Endothelial cell of umbilical vein (primary cell): ENCODE results near the gene L2HGDH. TPM values are rescaled to one million over a fixed set of nuclear protein-coding genes. Genes with fewer than 3 reads are reported as not detected.
A peak's percentile ranks its signal among the peaks of the same experiment; 100 is the strongest.

Experiments
- BruUV-seq: library from RNA; stranded (reverse); fragments of 400-500 nt; replicated peaks from 2 replicates; lab custom pipeline; 2021; lab: Mats Ljungman, UMichigan
- CTCF ChIA-PET: fragments of 300-600, 350-600 bp; sonication (Branson Sonifier 250); formaldehyde crosslinking; loops from one replicate; lab custom pipeline; 2021; ENCODE audit warnings: antibody characterized with exemption, inconsistent platforms; lab: Charles Lee
- POLR2A ChIA-PET: fragments of 300-600, 350-600 bp; sonication (Branson Sonifier 250); formaldehyde crosslinking; loops from one replicate; lab custom pipeline; 2021; ENCODE audit warnings: antibody characterized with exemption, inconsistent platforms; lab: Charles Lee
- DNase-seq: peaks from one replicate; pipeline ENCODE4 v3.0.0-alpha.2; 2011; ENCODE audit warnings: low read depth, low spot score
- FAIRE-seq: peaks from 2 replicates; lab custom pipeline; 2011; peaks lifted over from hg19 to GRCh38; lab: Jason Lieb, UNC
- H2AFZ ChIP-seq: 2 replicates; pipeline ENCODE4 v1.6.0; 2012; ENCODE audit warnings: low read depth, low read length, control low read depth, inconsistent platforms
- H3K27ac ChIP-seq: 2 replicates; pipeline ENCODE4 v1.5.1; 2011; ENCODE audit warnings: low read depth, mild to moderate bottlenecking, control low read depth, low read length, moderate library complexity; ENCODE audit not compliant: insufficient read depth
- H3K27me3 ChIP-seq, 2 experiments: 2 replicates each; pipeline versions ENCODE4 v1.6.0 to v1.6.1; 2011; ENCODE audit warnings: low read length in 2 of 2, mixed read lengths in 1 of 2; ENCODE audit not compliant: control insufficient read depth in 2 of 2, insufficient read depth in 2 of 2
- H3K36me3 ChIP-seq, 2 experiments: 2 replicates in 1 of 2; 3 replicates in 1 of 2; pipeline ENCODE4 v1.5.1; 2011; ENCODE audit warnings: low read length in 2 of 2, mild to moderate bottlenecking in 1 of 2, moderate library complexity in 1 of 2; ENCODE audit not compliant: control insufficient read depth in 2 of 2, insufficient read depth in 2 of 2; ENCODE audit errors: extremely low read depth in 1 of 2
- H3K4me1 ChIP-seq: 3 replicates; pipeline ENCODE4 v1.5.1; 2011; ENCODE audit warnings: mild to moderate bottlenecking, low read length; ENCODE audit not compliant: control insufficient read depth, insufficient read depth; ENCODE audit errors: extremely low read depth
- H3K4me2 ChIP-seq: 2 replicates; pipeline ENCODE4 v1.6.1; 2011; ENCODE audit warnings: low read length, control low read depth, mixed read lengths; ENCODE audit not compliant: insufficient read depth
- H3K4me3 ChIP-seq, 3 experiments: fragments of 200-600 bp in 1 of 3; sonication (generic), shearing (Covaris generic) in 1 of 3; replicated peaks in 1 of 3; 2 replicates each; pipeline ENCODE4 v1.5.1; 2011 to 2016; ENCODE audit warnings: control low read depth in 3 of 3, low read length in 3 of 3, mild to moderate bottlenecking in 2 of 3, inconsistent platforms in 1 of 3, low read depth in 1 of 3, moderate library complexity in 1 of 3; ENCODE audit not compliant: insufficient read depth in 1 of 3
- H3K79me2 ChIP-seq: 2 replicates; pipeline ENCODE4 v1.6.0; 2012; ENCODE audit warnings: low read length, inconsistent platforms; ENCODE audit not compliant: control insufficient read depth, insufficient read depth
- H3K9ac ChIP-seq: replicated peaks from 2 replicates; pipeline ENCODE3; 2011; ENCODE audit warnings: low read length, control low read depth; ENCODE audit not compliant: insufficient read depth; ENCODE audit errors: extremely low read depth
- H3K9me1 ChIP-seq: replicated peaks from 3 replicates; pipeline ENCODE4 v1.6.0; 2011; ENCODE audit warnings: mild to moderate bottlenecking, low read length; ENCODE audit not compliant: control insufficient read depth, insufficient read depth; ENCODE audit errors: extremely low read depth
- H3K9me3 ChIP-seq: replicated peaks from 2 replicates; pipeline ENCODE4 v1.5.1; 2012; ENCODE audit warnings: low read length, inconsistent platforms; ENCODE audit not compliant: control insufficient read depth, insufficient read depth
- H4K20me1 ChIP-seq: replicated peaks from 2 replicates; pipeline ENCODE3; 2011; ENCODE audit warnings: mild to moderate bottlenecking, low read length; ENCODE audit not compliant: control insufficient read depth, insufficient read depth; ENCODE audit errors: extremely low read depth
- EZH2 ChIP-seq: IDR thresholded peaks from 2 replicates; pipeline ENCODE4 v1.6.1; 2012; ENCODE audit warnings: borderline replicate concordance, low read depth, mild to moderate bottlenecking, moderate library complexity, low read length, inconsistent platforms; ENCODE audit not compliant: severe bottlenecking
- FOS ChIP-seq: IDR thresholded peaks from 2 replicates; pipeline ENCODE4 v1.6.1; 2011; ENCODE audit warnings: mild to moderate bottlenecking, low read length, moderate library complexity, borderline replicate concordance; ENCODE audit not compliant: insufficient read depth
- POLR2A ChIP-seq: IDR thresholded peaks from 2 replicates; pipeline ENCODE4 v1.6.1; 2012; ENCODE audit warnings: low read depth, mild to moderate bottlenecking, control low read depth, low read length
- POLR2AphosphoS5 ChIP-seq: IDR thresholded peaks from 2 replicates; pipeline ENCODE4 v1.6.1; 2012; ENCODE audit warnings: low read depth, mild to moderate bottlenecking, control low read depth, low read length, moderate library complexity; ENCODE audit not compliant: insufficient read depth
- dilution Hi-C: fragments of 300-500 bp; cut with MboI; formaldehyde crosslinking; loops from one replicate; pipeline ENCODE4 v1.15.0; 2019; ENCODE audit warnings: low sequenced_read_pairs; ENCODE audit not compliant: extremely low pct_ligation_motif_present
- intact Hi-C: fragments of 100-400 bp; cut with micrococcal nuclease; formaldehyde crosslinking; loops from one replicate; pipeline ENCODE4 v1.10.0; 2022
- polyA plus RNA-seq, 4 experiments: library from polyadenylated mRNA; depleted of rRNA in 3 of 4; stranded (reverse) in 3 of 4; unstranded in 1 of 4; fragments of >200 nt; gene quantifications; 2 replicates each; pipeline versions ENCODE4 v1.2.1 to v1.2.3, GENCODE V29; 2011 to 2012; ENCODE audit warnings: missing spikeins in 1 of 4
- total RNA-seq: library from RNA; stranded (reverse); gene quantifications from 2 replicates; pipeline ENCODE4 v1.2.3, GENCODE V29; 2021
- TF ChIP-seq, protein P1 (sequence below): IDR thresholded peaks from 2 replicates; pipeline ENCODE4 v1.6.1; 2011; ENCODE audit not compliant: insufficient read depth, insufficient read length
- TF ChIP-seq, protein P2 (sequence below), 2 donors: IDR thresholded peaks; 1 replicate in 1 of 2; 2 replicates in 1 of 2; pipeline ENCODE4 v1.5.1; 2011; ENCODE audit warnings: low read length in 2 of 2, mild to moderate bottlenecking in 2 of 2, moderate library complexity in 2 of 2, control low read depth in 1 of 2, inconsistent platforms in 1 of 2, low read depth in 1 of 2; ENCODE audit not compliant: insufficient read depth in 1 of 2; ENCODE audit errors: extremely low read depth in 1 of 2

Gene L2HGDH
- total and polyA plus RNA-seq, 2 donors (not counting 3 experiments of a cell fraction or from before 2014, with no cell fraction given) = 2.5 to 5.3 TPM

DNA sequence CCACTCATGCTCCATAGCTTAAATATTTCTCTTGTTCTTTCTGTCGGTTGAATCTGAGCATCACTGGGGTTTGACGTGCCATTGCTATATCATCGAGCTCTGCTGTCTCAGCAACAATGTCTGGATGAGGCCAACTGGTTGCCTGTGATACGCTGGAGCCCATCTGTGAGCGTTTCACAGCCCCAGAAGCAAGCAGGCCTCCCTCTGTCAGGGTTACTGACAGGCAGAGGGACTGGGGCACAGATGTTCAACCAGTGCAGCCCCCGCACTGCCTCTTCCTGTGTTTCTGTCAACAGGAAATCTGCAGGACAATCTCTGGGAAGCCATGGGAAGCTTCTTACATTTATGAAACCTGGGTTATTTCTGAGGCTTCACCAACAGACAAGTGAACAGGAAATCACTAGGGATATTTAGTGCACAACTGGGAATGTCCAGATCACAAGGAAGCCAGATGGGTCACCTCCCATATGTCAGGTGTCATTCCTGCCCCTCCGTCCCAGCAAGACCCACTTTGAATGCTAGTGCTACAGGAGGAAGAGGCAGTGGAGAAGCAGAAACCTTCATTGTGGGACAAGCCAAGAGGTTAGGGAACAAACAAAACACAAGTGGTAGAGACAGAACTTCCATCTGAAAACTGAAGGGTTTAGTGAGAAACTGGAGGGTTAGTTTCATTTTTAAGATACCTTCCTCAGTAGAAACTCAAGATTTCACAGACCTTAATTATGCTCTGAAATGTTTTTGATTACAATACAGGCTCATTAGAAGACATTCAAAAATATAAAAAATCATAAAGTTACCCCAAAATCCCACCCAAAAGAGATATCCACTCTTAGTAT is 24.2 kb upstream of the L2HGDH start:
- ChIA-PET CTCF (interaction anchor here (0.9 to 2.2 kb wide), 9 partner anchors 10 to 75 kb away, joined by 3 to 14 read pairs (median 4); partner anchors contain the start of gene CDKL1), POLR2A (no interaction called here)
- dilution Hi-C loops = no loop called here
- Histone ChIP-seq H3K4me1 (peaks cover 24% of the 10 kb centered on the region), H3K27me3 (no peaks in the 10 kb centered on the region), H3K9ac (no peak overlapping the region), H3K9me1 (no peaks in the 10 kb centered on the region), H3K4me2 (peak overlapping the region; percentile 56), H3K27ac (peak overlapping the region; percentile 61), H3K4me3 (peak overlapping the region in 1 of 3 experiments; percentile 12), H3K36me3 (peaks cover 0 to 2% of the 10 kb centered on the region in 2 experiments), H3K79me2 (no peaks in the 10 kb centered on the region), H4K20me1 (no peaks in the 10 kb centered on the region), H3K9me3 (no peaks in the 10 kb centered on the region), H2AFZ (peak overlapping the region; percentile 80)
- TF ChIP-seq, protein P1, sequence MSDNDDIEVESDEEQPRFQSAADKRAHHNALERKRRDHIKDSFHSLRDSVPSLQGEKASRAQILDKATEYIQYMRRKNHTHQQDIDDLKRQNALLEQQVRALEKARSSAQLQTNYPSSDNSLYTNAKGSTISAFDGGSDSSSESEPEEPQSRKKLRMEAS = no peak
- TF ChIP-seq FOS = no peak
- no peak for TF ChIP-seq EZH2
- TF ChIP-seq, protein P2, sequence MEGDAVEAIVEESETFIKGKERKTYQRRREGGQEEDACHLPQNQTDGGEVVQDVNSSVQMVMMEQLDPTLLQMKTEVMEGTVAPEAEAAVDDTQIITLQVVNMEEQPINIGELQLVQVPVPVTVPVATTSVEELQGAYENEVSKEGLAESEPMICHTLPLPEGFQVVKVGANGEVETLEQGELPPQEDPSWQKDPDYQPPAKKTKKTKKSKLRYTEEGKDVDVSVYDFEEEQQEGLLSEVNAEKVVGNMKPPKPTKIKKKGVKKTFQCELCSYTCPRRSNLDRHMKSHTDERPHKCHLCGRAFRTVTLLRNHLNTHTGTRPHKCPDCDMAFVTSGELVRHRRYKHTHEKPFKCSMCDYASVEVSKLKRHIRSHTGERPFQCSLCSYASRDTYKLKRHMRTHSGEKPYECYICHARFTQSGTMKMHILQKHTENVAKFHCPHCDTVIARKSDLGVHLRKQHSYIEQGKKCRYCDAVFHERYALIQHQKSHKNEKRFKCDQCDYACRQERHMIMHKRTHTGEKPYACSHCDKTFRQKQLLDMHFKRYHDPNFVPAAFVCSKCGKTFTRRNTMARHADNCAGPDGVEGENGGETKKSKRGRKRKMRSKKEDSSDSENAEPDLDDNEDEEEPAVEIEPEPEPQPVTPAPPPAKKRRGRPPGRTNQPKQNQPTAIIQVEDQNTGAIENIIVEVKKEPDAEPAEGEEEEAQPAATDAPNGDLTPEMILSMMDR (IDR thresholded peaks at IDR 0.05; ENCODE audit: extremely low read depth in 1 of 2, insufficient read depth in 1 of 2, low read depth in 1 of 2, low read length in 2 of 2) = no peak
- peak; percentile 34 for TF ChIP-seq POLR2AphosphoS5
- no peak for TF ChIP-seq POLR2A
- intact Hi-C loops = loop anchor here (1.0 to 2.0 kb wide), 2 partner anchors 15 to 196 kb away; partner anchors contain the start of gene MAP4K5
- DNase-seq (peak; percentile 79), FAIRE-seq (no peak)
- no TSS peak for BruUV-seq
